Left hindlimb (tissue), 1 donor: ENCODE results near the gene NAA40.

ENCODE experiments used
- DNase-seq: peaks from one replicate; pipeline ENCODE4 v3.0.0-alpha.2; 2018

Gene NAA40

DNA sequence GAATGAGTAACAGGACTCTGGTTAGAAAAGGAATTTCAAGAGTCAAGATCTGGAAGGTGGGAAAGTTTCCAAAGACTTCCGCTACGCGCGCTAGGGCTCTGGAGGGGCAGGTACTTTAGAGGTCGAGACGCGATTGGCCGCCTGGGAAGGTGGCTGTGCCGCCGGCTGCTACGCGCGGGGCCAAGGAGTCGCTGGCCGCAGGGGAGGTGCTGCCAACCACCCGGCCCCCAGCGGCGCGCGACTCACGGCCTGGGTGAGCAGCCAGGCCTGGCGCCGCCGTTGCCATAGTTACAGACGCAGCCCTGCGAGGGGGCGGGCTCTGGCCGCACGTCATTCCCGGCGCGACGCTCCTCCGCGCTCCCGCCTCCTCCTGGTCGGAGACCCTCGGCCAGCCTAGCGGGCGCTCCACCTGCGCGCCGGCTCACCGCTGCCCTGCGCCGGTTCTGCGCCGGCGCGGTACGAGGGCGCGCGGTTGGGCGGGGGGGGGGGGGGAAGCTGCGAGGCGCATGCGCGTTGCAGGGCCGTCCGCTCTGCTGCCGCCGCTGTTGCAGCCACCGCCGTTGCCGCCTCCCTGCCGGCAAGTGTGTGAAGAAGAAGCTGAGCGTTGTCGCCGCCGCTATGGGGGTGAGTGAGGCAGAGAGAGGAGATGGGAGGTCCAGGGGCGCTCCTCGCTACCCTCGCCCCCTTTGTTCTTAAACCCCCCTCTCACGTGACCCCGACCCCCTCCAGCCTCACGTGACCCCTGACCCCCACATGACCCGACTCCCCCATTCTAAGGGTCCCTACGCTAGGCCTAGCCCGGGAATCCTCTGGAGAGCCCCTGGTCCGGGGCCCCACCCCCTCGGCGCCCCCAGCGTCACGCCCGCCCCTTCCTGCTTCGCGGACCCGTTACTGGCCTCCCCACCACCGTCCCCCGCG, at the start of gene NAA40:
TSS of gene NAA40 (plus strand) at position 524 of the 918 bp plus-strand sequence. CDS start at position 619, 95 bp downstream.
- peak; percentile 94 for DNase-seq

DNA sequence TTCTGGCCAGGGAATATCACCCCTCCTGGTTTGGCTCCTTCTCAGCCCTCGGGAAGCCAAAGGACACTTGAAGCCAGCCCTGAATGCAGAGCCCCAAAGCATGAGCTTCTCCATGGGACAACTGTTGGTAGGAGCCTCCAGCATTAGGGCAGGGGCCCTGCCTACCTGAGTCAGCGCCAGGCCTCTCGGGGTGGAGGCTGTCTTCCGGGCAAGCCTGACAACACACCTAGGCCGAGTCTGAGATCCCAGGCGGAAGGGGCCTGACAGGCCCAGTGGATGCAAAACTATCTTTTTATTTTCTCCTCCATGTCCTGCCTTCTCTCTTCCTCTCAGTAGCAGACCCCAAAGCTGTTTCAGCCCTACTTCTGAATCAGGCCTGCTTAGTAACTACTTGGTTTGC, 49.5 kb upstream of the NAA40 start:
- no peak for DNase-seq

DNA sequence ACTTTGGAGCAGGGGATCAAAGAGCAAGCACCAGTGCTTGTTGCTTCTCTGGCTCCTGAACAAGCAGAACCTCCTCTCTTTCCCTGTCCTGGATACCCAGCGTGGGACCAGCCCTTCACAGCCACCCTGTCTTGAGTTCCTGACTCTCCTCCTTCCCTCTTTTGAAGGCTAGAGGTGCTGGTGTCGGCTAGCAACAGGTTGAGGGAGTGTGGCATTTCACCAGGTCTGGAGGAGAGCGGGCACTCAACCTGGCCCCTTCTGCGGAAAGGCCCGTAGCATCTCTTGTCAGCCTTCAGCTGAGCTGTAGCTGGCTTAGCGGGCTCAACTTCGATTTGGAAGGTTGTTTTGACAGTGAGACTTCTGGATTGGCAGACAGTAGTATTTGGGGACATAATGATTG, 48.4 kb upstream of the NAA40 start:
- DNase-seq, result no peak

DNA sequence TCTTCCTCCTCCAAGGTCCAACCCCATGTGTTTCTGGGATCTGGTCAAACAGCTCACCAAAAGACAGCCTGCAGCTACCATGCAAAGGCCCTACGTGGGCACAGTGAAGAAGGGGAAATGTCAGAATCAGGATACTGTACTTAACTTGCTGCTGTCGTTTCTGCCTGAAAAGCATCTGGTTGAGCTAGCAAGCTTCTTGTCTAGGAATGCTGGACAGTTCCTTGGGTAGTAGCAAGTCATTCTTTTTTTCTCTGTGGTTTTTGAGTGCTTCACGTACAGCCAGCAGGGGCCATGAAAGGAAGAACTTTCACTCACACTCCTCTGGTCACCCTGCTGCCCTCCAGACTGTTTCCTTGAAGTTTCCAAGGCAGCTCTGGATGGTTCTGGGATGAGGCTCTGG, 46.6 kb upstream of the NAA40 start:
- no peak for DNase-seq

DNA sequence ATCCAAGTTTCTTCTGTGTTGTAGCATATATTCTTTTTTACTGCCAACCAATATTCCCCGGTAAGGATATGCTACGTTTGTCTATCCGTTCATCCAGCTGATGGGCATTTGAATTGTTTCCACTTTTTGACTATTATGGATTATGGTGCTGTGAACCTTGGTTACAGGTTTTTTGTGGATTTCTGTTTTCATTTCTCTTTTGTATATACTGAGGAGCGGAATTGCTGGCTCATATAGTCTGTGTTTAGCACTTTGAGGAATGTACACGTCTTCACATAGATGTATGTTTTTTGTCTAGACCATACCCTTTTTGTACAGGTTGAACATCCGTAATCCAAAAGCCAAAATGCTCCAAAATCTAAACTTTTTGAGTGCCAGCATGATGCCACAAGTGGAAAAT, 45.4 kb upstream of the NAA40 start:
- DNase-seq, result no peak

DNA sequence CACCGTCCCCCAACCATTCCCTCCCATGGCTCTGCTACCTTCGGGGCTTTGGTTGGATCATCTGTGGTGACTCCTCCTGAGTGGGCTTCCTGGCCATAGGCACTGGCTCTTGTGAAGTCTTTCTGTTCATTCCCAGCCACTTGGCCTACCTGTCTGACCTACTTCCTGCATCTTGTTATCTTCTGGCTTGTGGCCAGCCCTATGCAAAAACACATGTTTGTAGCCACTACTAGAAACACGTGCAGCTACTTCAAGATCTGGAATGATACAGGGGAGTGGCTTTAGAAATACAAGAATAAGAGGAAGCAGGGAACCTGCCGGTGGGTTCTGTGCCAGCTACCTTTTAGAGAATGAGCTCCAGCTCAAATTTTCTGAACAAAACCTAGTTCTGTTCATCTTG, 42.7 kb upstream of the NAA40 start:
- no peak for DNase-seq

DNA sequence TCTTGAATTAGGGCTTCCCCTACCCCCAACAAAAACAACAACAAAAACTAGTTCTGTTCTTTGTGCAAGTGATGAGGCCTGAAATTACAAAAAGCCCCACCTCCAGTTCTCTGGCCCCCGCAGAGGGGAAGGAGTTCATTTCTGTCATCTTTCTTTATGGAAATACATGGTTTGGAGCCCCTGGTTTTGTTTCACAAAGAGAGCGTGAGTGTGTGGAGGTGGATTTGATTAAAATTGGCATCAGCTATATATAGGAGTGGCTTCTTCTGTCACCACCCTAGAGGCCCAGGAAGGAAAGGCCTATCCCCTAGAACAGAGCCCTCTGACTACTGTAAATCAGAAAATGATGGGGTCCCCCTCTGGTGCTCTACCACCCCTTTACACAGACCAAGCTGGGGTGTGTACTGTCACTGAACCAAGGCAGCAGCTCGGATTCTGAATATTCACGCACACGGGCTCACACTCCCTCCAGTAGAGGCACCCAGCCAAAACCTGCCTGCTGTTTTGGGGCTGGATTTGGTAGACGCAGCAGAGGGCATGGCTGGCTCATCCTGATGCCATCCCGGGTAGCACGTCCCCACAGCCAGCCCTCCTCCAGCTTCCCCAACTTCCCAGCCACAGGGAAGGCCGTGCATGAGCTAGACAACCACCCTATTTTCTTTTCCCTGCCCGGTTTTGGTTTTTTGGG, 41.2 kb upstream of the NAA40 start:
- no peak for DNase-seq

DNA sequence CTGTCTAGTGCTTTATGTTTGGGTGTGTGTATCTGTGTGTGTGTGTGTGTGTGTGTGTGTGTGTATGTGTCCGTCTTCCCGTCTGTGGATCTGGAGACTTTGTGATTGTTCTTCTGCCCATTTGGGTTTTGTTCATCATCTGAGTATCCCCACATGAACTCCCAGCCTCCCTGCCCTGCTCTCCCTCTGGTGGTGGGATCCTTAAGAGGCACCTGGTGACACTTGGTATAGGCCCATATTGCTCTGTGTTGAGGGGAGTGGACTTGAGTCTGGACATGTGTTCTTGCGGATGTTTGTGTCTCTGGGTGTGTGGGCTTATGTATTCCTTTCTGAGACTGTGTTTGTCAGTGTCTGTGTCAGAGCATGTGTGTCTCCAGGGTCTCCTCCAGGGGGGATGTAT, 37.1 kb upstream of the NAA40 start:
- no peak for DNase-seq

DNA sequence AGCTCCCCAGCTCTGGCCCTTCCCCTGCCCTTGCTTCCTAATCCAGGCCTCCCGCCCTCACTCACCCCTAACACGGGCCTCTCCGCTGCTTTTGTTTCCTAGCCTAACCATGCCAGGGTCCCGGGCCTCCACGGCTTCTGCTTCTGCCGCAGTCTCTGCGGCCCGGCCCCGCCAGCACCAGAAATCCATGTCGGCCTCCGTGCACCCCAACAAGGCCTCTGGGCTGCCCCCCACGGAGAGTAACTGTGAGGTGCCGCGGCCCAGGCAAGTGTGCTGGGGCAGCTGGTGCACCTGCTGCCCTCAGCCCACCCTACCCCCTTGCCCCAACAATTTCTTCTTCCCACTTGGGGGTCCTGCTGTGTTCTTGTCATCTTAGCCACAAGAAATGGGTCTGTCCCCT, 34.9 kb upstream of the NAA40 start:
- DNase-seq, result no peak

DNA sequence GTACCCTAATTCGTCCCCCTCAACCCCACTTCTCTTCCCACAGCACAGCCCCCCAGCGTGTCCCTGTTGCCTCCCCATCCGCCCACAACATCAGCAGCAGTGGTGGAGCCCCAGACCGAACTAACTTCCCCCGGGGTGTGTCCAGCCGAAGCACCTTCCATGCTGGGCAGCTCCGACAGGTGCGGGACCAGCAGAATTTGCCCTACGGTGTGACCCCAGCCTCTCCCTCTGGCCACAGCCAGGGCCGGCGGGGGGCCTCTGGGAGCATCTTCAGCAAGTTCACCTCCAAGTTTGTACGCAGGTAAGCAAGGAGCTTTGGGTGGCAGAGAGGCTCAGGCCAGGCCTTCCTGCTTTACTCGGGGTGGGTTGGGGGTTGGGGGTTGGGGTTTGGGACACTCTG, 34.1 kb upstream of the NAA40 start:
- DNase-seq, result no peak

DNA sequence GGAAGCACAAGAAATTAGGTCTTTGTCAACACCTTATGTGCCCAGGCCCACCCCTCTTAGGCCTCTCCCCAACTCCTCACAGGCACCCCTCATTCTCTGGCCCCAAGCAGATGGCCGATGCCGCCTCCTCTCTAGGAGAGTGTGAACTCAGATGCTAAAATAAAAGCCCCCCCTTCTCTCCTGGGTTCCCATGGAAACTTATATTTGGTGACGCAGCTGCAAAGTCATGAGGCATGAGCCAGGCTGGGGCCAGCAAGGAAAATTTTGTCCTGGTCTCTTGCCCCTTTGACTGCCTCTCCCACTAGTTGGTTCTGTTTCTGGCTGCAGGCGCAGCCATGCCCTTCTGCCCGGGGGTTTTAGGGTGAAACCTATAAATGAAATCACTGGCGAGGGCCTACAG, 33.6 kb upstream of the NAA40 start:
- no peak for DNase-seq

DNA sequence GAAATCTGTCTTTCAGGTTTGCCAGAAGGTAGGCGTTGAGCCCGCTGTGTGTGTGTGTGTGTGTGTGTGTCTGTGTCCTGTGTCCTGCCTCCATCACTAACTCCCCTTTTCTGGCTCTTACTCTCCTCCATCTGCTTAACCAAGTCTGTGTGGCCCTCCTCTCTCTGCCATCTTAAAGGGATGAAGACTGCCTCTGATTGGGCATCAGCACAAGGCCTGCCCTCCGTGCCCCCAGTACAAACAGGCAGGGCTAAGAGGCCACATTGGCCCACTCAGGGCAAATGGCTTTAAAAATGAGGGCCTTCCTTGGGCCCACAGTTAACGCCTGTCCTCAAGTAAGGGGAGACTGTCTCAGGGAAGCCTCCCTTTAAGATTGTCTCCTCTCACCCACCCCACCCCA, 32.7 kb upstream of the NAA40 start:
- no peak for DNase-seq

DNA sequence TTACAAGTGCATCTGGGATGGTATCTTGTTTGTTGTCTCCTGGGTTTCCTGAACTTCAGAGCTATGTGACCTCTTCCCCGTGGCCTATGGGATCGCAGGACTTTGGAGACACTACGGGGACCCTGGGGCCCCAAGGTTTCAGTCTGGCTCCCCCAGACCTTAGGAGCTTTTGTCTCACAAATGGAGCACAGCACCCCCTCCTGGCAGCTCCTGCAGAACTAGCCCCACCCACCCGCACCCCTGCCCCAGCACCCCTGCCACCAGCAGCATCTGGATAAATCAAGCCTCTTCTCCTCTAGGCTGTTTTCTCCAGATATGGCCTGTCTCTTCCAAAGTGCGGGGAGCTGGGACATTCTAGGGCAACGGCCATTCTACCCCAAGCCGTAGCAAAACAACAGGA, 32.2 kb upstream of the NAA40 start:
- no peak for DNase-seq

DNA sequence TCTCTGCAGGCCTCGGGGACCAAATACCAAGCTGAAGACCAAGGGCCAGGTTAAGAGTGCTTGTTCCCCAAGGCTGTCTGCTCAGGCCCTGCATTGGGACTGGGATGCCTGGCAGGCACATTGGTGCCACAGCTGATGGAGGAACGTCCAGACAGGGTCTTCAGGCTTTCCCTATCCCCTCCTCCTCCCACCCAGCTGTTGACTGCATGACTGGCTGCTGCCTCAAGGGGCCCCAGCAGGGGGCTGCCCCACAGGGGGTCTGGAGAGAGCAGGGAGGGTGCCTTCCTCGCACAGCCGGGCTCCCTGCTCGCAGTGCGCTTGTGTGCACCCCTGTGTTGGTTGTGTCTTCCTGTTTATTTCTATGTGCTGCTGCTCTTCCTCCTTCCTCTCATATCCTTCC, 31.7 kb upstream of the NAA40 start:
- no peak for DNase-seq

DNA sequence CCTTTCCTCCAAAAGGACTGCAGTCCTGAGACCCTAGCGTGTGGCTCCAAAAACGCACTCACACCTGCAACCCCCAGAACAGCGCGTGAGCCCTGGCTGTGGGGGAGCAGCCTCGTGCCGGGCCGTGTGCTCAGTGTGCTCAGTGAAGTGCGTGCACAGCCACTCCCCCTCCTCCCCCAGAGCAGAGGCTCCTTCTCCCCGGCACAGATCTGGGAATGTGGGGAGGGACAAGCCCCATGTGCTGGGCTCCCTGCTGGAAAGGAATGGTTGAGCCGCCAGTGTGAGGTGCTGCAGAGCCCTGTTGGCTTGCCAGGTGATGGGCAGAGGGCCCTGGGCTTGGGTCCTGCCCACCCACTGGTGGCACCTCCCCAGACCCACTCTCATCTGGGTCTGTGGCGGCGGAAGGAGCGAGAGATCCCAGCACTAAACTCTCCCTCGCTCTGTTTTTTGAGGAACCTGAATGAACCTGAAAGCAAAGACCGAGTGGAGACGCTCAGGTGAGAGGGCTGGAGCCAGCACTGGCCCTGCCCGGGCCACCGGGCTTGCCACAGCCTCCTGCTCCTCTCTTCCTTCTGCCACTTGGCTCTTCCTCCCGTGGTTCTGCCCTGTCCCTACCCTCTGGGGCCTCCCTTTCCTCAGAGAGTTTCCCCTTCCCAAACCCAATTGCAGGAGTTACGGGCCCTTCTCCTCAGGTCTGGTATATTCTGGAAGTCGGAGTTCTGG, 30.8 kb upstream of the NAA40 start:
- DNase-seq, result no peak

DNA sequence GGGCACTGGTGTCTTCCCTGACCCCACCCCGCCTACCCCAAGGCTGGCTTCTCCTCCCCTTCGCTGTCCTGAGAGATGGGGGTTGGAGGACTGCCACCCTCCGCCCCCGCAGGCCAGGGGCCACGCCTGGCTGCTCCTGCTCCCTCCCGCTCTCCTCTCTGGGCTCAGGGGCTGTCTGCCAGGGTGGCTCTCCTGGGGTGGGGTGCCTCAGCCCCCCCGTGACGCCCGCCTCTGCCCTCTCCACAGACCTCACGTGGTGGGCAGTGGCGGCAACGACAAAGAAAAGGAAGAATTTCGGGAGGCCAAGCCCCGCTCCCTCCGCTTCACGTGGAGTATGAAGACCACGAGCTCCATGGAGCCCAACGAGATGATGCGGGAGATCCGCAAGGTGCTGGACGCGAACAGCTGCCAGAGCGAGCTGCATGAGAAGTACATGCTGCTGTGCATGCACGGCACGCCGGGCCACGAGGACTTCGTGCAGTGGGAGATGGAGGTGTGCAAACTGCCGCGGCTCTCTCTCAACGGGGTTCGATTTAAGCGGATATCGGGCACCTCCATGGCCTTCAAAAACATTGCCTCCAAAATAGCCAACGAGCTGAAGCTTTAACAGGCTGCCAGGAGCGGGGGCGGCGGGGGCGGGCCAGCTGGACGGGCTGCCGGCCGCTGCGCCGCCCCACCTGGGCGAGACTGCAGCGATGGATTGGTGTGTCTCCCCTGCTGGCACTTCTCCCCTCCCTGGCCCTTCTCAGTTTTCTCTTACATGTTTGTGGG, 30.0 kb upstream of the NAA40 start:
- peak; percentile 73 for DNase-seq

DNA sequence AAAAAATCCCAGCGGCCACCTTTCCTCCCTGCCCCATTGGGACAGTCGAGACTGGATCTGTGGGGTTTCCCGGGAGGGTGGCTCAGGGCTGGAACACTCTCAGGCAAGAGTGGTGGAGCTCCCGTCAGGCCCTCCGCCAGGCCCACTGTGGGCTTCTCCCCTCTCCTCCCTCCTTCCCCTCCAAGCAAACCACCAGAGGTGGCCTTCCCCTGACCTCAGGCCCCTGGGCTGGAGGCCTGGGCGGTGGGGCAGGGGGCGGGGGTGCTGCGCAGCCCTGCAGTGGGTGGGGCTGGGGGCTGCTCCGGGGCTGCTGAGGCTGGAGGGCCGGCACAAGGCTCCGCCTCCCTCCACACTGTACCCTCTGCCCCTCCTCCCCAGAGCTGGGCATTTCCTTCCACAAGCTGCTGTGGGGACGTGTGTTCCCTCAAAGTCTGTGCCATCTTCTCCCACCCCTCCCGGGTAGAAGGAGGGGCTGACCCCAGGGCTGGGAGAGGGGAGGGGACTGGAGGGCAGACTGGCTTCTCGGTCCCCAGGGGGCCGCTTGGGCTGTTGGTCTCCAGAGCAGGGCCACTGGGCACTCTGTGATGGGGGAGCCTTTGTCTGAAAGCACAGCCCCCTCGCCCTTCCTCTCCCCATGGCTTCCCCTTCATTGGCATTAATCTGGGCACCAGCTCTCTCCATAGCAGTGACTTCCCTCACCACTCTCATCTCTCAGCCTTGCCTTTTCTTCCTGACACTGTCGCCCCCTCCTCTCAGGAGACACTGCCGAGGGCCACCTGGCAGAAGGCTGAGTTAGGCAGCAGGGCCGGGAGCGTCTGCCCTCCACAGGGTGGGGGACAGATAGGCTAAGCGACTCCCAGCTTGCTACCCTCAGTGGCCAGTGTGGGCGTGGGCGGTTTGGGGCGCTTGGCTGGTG, 29.0 kb upstream of the NAA40 start:
- peak; percentile 83 for DNase-seq

DNA sequence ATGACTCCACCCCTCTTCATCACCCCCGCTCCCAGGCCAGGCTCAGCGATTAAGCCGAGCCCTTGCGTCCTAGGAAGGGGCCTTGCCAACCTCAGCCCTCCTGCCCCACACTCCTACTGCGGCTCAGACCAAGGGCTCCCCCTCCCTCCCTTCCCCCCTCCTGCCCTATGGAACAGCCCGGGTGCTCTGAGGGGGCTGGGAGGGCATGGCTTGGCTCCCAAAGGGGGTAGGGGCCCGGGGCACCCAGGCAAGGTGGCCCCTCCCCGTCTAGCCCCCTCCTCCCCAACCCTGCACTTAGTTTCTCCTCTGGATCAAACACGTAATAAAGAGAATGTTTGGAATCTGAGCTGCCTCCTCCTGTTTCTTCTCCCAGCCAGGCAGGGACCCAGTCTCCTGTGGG, 28.1 kb upstream of the NAA40 start:
- no peak for DNase-seq

DNA sequence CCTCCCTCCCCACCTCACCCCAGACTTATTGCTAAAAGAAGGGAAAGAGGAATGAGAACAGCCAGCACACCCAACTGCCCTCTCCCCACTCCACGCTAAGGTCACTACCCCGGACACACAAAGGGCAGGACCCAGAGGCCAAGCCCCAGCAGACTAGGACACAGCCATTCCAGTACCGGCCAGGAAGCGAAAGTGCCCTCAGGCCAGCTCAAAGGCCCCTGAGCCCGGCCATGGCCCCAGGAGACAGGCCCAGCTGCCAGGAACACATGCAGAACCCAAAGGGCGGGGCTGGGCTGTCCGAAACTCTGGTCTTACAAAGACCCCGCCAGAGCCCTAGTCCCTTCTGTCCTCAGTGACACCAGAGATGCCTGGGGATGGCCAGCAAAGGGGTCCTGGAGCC, 27.4 kb upstream of the NAA40 start:
- no peak for DNase-seq

DNA sequence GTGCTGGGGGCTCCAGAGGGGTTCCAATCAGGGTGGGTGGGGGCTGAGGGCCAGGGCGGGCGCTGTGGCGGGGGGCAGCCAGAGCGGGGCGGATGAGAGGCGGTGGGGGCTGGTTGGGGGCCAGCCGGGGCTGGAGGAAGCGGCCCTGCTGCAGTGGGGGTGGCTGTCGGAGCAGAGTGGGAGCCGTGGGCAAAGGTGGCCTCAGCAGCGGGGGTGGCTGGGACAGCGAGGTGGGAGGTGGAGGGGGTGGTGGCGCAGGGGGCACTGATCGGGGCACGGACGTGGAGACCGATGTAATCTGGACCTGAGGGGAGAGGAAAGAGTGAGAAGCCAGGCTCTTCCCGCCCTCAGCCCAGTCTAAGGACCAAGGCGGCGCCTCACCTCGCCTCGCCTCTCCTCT, 26.9 kb upstream of the NAA40 start:
- DNase-seq, result no peak

DNA sequence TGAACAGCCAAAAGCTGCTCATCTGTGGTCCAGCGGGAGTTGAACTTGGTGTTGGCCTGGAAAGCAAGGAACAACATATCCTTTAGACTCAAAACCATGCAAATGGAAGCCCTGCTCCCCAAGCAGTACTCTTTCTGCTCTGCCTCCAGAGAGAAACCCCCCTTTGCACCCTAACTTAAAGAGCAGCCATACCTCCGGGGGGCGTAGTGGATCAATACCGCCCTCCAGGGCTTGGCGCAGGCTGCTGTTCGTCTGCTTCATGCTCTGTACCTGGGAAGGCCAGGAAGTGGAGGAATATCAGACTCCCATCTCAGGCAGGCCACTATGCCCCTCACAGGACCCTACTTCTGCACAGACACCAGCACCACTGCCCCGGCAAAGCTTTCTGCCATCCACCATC, 26.1 kb upstream of the NAA40 start:
- no peak for DNase-seq
